B cell (primary cell): ENCODE data around the gene KIAA0319L. TPM values are rescaled to one million over a fixed set of nuclear protein-coding genes. Genes with fewer than 3 reads are reported as not detected.
"Not testable (repeated sequence)": the region's sequence is repeated elsewhere in the genome, so short reads cannot be mapped to it uniquely, and the experiment has no call there.

Experiments used
- ATAC-seq: fragments of 200-7000 bp; cut with Tn5 transposase; one replicate; pipeline ENCODE4 v1.10.0; 2021; ENCODE audit warnings: low read depth, mild to moderate bottlenecking, moderate number of reproducible peaks, moderate library complexity
- CTCF ChIA-PET: fragments of 350-600 bp; sonication (Branson Sonifier 250); formaldehyde crosslinking; loops from one replicate; lab custom pipeline; 2021; ENCODE audit warnings: antibody characterized with exemption, inconsistent platforms; lab: Charles Lee
- POLR2A ChIA-PET: fragments of 350-600 bp; sonication (Branson Sonifier 250); formaldehyde crosslinking; loops from one replicate; lab custom pipeline; 2021; ENCODE audit warnings: antibody characterized with exemption; lab: Charles Lee
- DNase-seq: peaks from one replicate; pipeline ENCODE4 v3.0.0; 2013
- H2AFZ ChIP-seq: 2 replicates; pipeline ENCODE4 v1.6.1; 2012; ENCODE audit warnings: mild to moderate bottlenecking, low read depth, low read length; ENCODE audit not compliant: insufficient read depth, poor library complexity, severe bottlenecking
- H3K27ac ChIP-seq, 2 donors: 1 replicate in 1 of 2; 2 replicates in 1 of 2; pipeline ENCODE4 v1.5.1; 2012 to 2013; ENCODE audit warnings: low read length in 2 of 2, mild to moderate bottlenecking in 2 of 2, moderate library complexity in 1 of 2
- H3K27me3 ChIP-seq, 4 experiments: fragments of 200-600 bp in 1 of 4; sonication (generic) in 1 of 4; replicated peaks in 1 of 4; 1 replicate in 2 of 4; 2 replicates in 2 of 4; pipeline versions ENCODE4 v1.6.1 to v1.7.0; 2013 to 2016; ENCODE audit warnings: low read length in 3 of 4, mild to moderate bottlenecking in 2 of 4, mixed read lengths in 1 of 4, moderate library complexity in 1 of 4; ENCODE audit not compliant: insufficient read depth in 4 of 4, control insufficient read depth in 3 of 4; ENCODE audit errors: control extremely low read depth in 1 of 4
- H3K36me3 ChIP-seq, 2 experiments: replicated peaks in 1 of 2; 1 replicate in 1 of 2; 2 replicates in 1 of 2; pipeline versions ENCODE4 v1.6.1 to v1.7.1; 2013; ENCODE audit warnings: low read length in 1 of 2; ENCODE audit not compliant: insufficient read depth in 2 of 2, control insufficient read depth in 1 of 2; ENCODE audit errors: control extremely low read depth in 1 of 2, extremely low read depth in 1 of 2
- H3K4me1 ChIP-seq, 2 donors: fragments of 200-600 bp in 1 of 2; sonication (generic) in 1 of 2; 1 replicate in 1 of 2; 2 replicates in 1 of 2; pipeline versions ENCODE4 v1.5.1 to v1.6.1; 2013 to 2017; ENCODE audit warnings: low read length in 2 of 2; ENCODE audit not compliant: control insufficient read depth in 2 of 2, insufficient read depth in 2 of 2
- H3K4me2 ChIP-seq: replicated peaks from 2 replicates; pipeline ENCODE3; 2012; ENCODE audit warnings: mild to moderate bottlenecking, low read depth, low read length; ENCODE audit not compliant: poor library complexity, severe bottlenecking
- H3K4me3 ChIP-seq, 5 experiments: fragments of 200-600 bp in 1 of 5; sonication (generic) in 1 of 5; 1 replicate in 3 of 5; 2 replicates in 2 of 5; pipeline versions ENCODE4 v1.5.1 to v1.7.0; 2011 to 2016; ENCODE audit warnings: low read length in 4 of 5, mild to moderate bottlenecking in 4 of 5, low read depth in 2 of 5, control low read depth in 1 of 5, moderate library complexity in 1 of 5; ENCODE audit not compliant: insufficient read depth in 1 of 5; ENCODE audit errors: control extremely low read depth in 1 of 5, extremely low read depth in 1 of 5
- H3K79me2 ChIP-seq: fragments of 200-600 bp; sonication (generic); one replicate; pipeline ENCODE4 v1.6.0; 2016; ENCODE audit warnings: low read length; ENCODE audit not compliant: control insufficient read depth, insufficient read depth
- H3K9ac ChIP-seq: fragments of 200-600 bp; sonication (generic); 2 replicates; pipeline ENCODE4 v1.6.1; 2017; ENCODE audit warnings: mild to moderate bottlenecking, low read length, moderate library complexity
- H3K9me3 ChIP-seq, 3 donors: one replicate each; pipeline versions ENCODE4 v1.6.1 to v1.7.1; 2013; ENCODE audit warnings: low read length in 2 of 3; ENCODE audit not compliant: control insufficient read depth in 2 of 3, insufficient read depth in 1 of 3; ENCODE audit errors: control extremely low read depth in 1 of 3
- H4K20me1 ChIP-seq: 2 replicates; pipeline ENCODE4 v1.6.0; 2012; ENCODE audit warnings: mild to moderate bottlenecking, low read length; ENCODE audit not compliant: insufficient read depth, control insufficient read depth, poor library complexity, severe bottlenecking
- H3K27ac Mint-ChIP-seq: one replicate; pipeline ENCODE4 v1.8.0; 2021; ENCODE audit warnings: mixed read lengths
- H3K27me3 Mint-ChIP-seq: one replicate; pipeline ENCODE4 v1.8.0; 2021; ENCODE audit warnings: mixed read lengths
- H3K4me1 Mint-ChIP-seq: one replicate; pipeline ENCODE4 v1.8.0; 2021; ENCODE audit warnings: mixed read lengths
- H3K4me3 Mint-ChIP-seq: one replicate; pipeline ENCODE4 v1.8.0; 2021; ENCODE audit warnings: mixed read lengths
- H3K9me3 Mint-ChIP-seq: one replicate; pipeline ENCODE4 v1.8.0; 2022; ENCODE audit warnings: mixed read lengths; ENCODE audit not compliant: insufficient read depth
- CTCF ChIP-seq: fragments of 200-600 bp; IDR thresholded peaks from one replicate; pipeline ENCODE4 v1.8.0; 2022; ENCODE audit warnings: antibody characterized with exemption, mild to moderate bottlenecking
- EZH2 ChIP-seq: IDR thresholded peaks from 2 replicates; pipeline ENCODE4 v1.6.1; 2012; ENCODE audit warnings: borderline replicate concordance, low read depth, mild to moderate bottlenecking, moderate library complexity, low read length; ENCODE audit not compliant: insufficient read depth, poor library complexity, severe bottlenecking
- WGBS: methylation state at CpG from one replicate; pipeline ENCODE4 v1.1.5; 2013; ENCODE audit warnings: missing lambda C conversion rate; ENCODE audit not compliant: insufficient coverage; 5-methylcytosine and 5-hydroxymethylcytosine counted together
- intact Hi-C: fragments of 100-400 bp; cut with micrococcal nuclease; formaldehyde crosslinking; loops from one replicate; pipeline ENCODE4 v1.10.0; 2022
- polyA plus RNA-seq: library from polyadenylated mRNA; depleted of rRNA; stranded (reverse); fragments of >200 nt; gene quantifications from 2 replicates; pipeline ENCODE4 v1.2.3, GENCODE V29; 2012
- total RNA-seq, 2 donors: library from RNA; stranded (reverse); fragments of 120-200 nt in 1 of 2; gene quantifications; 1 replicate in 1 of 2; 2 replicates in 1 of 2; pipeline versions ENCODE4 v1.2.3 to v1.2.4, GENCODE V29; 2013 to 2022

KIAA0319L gene
- total and polyA plus RNA-seq, 2 donors (not counting 1 experiment from before 2014, with no cell fraction given): 35.9 to 78.1 TPM

- Histone ChIP-seq H3K36me3 (peaks cover 0 to 3% of the 10 kb centered on the region in 2 experiments), H3K9ac (no peak overlapping the region), H4K20me1 (no peaks in the 10 kb centered on the region), H2AFZ (no peak overlapping the region), H3K9me3 (no peaks in the 10 kb centered on the region), H3K79me2 (no peaks in the 10 kb centered on the region), H3K27me3 (no peaks in the 10 kb centered on the region), H3K27ac (no peak overlapping the region), H3K4me1 (no peaks in the 10 kb centered on the region), H3K4me2 (no peak overlapping the region), H3K4me3 (no peak overlapping the region)
- intact Hi-C loops: no loop called here
- ChIA-PET POLR2A (no interaction called here), CTCF (interaction anchor here (1.6 kb wide), 1 partner anchor 19 kb away, joined by 7 read pairs; no protein-coding TSS in a partner anchor)
- no peak for ATAC-seq
- TF ChIP-seq EZH2: no peak
- TF ChIP-seq CTCF: no peak
- no peaks in the 10 kb centered on the region for H3K4me1 Mint-ChIP-seq
- 91% methylated on average over 4 of the region's 7 CpGs for WGBS
- DNase-seq: no peak
- H3K27ac Mint-ChIP-seq: no peak overlapping the region
- no peak overlapping the region for H3K4me3 Mint-ChIP-seq
- no peaks in the 10 kb centered on the region for H3K27me3 Mint-ChIP-seq
- H3K9me3 Mint-ChIP-seq: no peaks in the 10 kb centered on the region
Observed at GRCh38 chr1:35586808-35587207, 29.6 kb upstream of the KIAA0319L start.

- H2AFZ ChIP-seq, H3K27me3 ChIP-seq, H3K4me1 ChIP-seq, DNase-seq, H3K27ac ChIP-seq, H3K4me2 ChIP-seq, H3K27me3 Mint-ChIP-seq, ATAC-seq, H3K79me2 ChIP-seq, H3K36me3 ChIP-seq, H3K4me3 Mint-ChIP-seq, H3K27ac Mint-ChIP-seq, H3K9me3 ChIP-seq, H3K9me3 Mint-ChIP-seq, intact Hi-C loops, H3K4me1 Mint-ChIP-seq, H3K4me3 ChIP-seq, H4K20me1 ChIP-seq, POLR2A ChIA-PET, H3K9ac ChIP-seq: not testable (repeated sequence)
- no CpG with 5 or more reads among the region's 1 CpG for WGBS
- CTCF ChIA-PET: interaction anchor here (1.1 to 1.6 kb wide), 2 partner anchors 14 to 18 kb away, joined by 3 to 7 read pairs; no protein-coding TSS in a partner anchor
Observed at GRCh38 chr1:35585805-35586204, 28.6 kb upstream of the KIAA0319L start.
